OCI-LY7 (cell line): ENCODE results near the gene SMYD3.

ENCODE experiments used
- EZH2phosphoT487 ChIP-seq: fragments of 200-600 bp; sonication (generic); IDR thresholded peaks from 2 replicates; pipeline ENCODE4 v1.6.1; 2018; ENCODE audit warnings: low read depth, borderline replicate concordance, mild to moderate bottlenecking, mixed run types, antibody characterized with exemption, low read length, moderate library complexity, mixed read lengths
- TF ChIP-seq, protein P1 (sequence below): fragments of 200-600 bp; sonication (generic); conservative IDR thresholded peaks from 2 replicates; pipeline ENCODE4 v1.5.1; 2014; ENCODE audit warnings: mild to moderate bottlenecking, antibody characterized with exemption, low read length, moderate library complexity, mixed read lengths

DNA sequence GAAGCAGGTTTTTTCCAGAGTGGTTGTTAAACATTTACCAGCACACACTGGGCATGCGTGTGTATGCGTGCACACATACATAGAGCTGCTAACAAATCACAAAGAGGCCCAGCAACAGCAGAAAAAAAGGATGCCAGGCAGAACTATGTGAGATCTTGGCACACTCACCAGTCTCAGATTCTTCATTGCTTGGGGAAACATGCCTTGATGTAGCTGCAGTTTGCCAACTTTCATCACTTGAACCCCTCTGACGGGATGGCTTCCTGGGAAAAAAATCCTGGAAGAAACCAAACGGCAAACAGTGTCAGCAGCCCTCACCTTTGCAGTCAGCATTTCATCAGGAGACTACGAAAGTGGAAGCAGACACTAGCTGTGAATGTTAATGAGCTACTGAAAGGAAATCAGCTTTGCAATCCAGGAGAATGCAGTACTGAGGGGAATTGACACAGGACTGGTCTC, 743.2 kb downstream of the SMYD3 start:
- TF ChIP-seq, protein P1, sequence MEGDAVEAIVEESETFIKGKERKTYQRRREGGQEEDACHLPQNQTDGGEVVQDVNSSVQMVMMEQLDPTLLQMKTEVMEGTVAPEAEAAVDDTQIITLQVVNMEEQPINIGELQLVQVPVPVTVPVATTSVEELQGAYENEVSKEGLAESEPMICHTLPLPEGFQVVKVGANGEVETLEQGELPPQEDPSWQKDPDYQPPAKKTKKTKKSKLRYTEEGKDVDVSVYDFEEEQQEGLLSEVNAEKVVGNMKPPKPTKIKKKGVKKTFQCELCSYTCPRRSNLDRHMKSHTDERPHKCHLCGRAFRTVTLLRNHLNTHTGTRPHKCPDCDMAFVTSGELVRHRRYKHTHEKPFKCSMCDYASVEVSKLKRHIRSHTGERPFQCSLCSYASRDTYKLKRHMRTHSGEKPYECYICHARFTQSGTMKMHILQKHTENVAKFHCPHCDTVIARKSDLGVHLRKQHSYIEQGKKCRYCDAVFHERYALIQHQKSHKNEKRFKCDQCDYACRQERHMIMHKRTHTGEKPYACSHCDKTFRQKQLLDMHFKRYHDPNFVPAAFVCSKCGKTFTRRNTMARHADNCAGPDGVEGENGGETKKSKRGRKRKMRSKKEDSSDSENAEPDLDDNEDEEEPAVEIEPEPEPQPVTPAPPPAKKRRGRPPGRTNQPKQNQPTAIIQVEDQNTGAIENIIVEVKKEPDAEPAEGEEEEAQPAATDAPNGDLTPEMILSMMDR = no peak
- TF ChIP-seq EZH2phosphoT487 = no peak
